ENCODE data around the gene THAP3.

THAP3 gene

DNA sequence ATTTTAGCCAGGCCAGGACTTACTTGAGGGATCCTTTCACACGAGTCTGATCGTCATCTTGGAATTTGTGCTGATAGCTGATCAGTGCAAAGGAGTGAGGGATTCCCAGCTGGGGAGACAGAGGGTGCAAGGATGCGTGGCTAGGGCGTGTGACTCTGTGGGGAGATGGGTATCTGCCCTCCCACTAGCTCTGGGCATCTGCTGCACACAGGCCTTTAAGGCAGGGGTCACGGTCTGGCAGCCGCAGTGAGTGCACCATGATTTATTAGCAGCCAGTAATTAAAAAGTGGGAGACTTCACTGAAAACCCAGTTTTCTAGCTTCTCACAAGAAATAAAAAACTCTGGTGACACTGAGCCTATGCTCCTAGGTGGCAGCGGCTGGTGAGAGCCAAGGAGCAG is 20.4 kb downstream of the THAP3 start:
- Histone ChIP-seq H3K4me3 (ENCODE audit: low read depth, low read length) (no peak overlapping the region), H2AFZ (no peak overlapping the region), H3K9me3 (ENCODE audit: control insufficient read depth, low read length) (no peaks in the 10 kb centered on the region), H3K79me2 (no peaks in the 10 kb centered on the region), H3K4me2 (ENCODE audit: low read length) (no peak overlapping the region), H3K4me1 (no peaks in the 10 kb centered on the region), H3K9ac (no peak overlapping the region), H3K27me3 (ENCODE audit: control insufficient read depth, insufficient read depth, low read length) (no peaks in the 10 kb centered on the region), H3K36me3 (ENCODE audit: control insufficient read depth, insufficient read depth, low read length) (no peaks in the 10 kb centered on the region), H3K27ac (no peak overlapping the region)
- TF ChIP-seq, protein P1, sequence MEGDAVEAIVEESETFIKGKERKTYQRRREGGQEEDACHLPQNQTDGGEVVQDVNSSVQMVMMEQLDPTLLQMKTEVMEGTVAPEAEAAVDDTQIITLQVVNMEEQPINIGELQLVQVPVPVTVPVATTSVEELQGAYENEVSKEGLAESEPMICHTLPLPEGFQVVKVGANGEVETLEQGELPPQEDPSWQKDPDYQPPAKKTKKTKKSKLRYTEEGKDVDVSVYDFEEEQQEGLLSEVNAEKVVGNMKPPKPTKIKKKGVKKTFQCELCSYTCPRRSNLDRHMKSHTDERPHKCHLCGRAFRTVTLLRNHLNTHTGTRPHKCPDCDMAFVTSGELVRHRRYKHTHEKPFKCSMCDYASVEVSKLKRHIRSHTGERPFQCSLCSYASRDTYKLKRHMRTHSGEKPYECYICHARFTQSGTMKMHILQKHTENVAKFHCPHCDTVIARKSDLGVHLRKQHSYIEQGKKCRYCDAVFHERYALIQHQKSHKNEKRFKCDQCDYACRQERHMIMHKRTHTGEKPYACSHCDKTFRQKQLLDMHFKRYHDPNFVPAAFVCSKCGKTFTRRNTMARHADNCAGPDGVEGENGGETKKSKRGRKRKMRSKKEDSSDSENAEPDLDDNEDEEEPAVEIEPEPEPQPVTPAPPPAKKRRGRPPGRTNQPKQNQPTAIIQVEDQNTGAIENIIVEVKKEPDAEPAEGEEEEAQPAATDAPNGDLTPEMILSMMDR (IDR thresholded peaks at IDR 0.05), result no peak

GRCh38 chr1:6646499-6647148 is 22.0 kb downstream of the THAP3 start:
- Histone ChIP-seq H3K27me3 (ENCODE audit: control insufficient read depth, insufficient read depth, low read length) (no peaks in the 10 kb centered on the region), H3K4me1 (no peaks in the 10 kb centered on the region), H3K27ac (no peak overlapping the region), H3K4me2 (ENCODE audit: low read length) (no peak overlapping the region), H2AFZ (no peak overlapping the region), H3K9ac (no peak overlapping the region), H3K9me3 (ENCODE audit: control insufficient read depth, low read length) (no peaks in the 10 kb centered on the region), H3K79me2 (no peaks in the 10 kb centered on the region), H3K36me3 (ENCODE audit: control insufficient read depth, insufficient read depth, low read length) (no peaks in the 10 kb centered on the region), H3K4me3 (ENCODE audit: low read depth, low read length) (no peak overlapping the region)
- TF ChIP-seq, protein P1 (IDR thresholded peaks at IDR 0.05), result peak; percentile 55

DNA sequence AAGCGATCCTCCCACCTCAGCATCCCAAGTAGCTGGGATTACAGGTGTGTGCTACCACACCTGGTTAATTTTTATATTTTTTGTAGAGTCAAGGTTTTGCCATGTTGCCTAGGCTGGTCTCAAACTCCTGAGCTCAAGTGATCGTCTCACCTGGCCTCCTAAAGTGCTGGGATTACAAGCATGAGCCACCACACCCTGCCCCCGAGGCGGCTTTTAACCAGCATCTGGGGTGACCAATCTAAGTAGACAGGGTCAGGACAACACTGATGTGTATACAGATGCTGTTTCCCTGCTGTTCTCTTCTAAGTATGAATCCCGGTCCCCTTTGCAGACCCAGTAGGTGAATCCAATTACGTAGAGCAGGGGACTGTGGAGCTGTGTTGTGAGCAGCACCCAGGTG is 23.9 kb downstream of the THAP3 start:
- Histone ChIP-seq H3K4me1 (no peaks in the 10 kb centered on the region), H3K4me2 (ENCODE audit: low read length) (no peak overlapping the region), H3K9me3 (ENCODE audit: control insufficient read depth, low read length) (no peaks in the 10 kb centered on the region), H3K36me3 (ENCODE audit: control insufficient read depth, insufficient read depth, low read length) (no peaks in the 10 kb centered on the region), H3K9ac (no peak overlapping the region), H2AFZ (no peak overlapping the region), H3K4me3 (ENCODE audit: low read depth, low read length) (no peak overlapping the region), H3K27ac (no peak overlapping the region), H3K79me2 (no peaks in the 10 kb centered on the region), H3K27me3 (ENCODE audit: control insufficient read depth, insufficient read depth, low read length) (no peaks in the 10 kb centered on the region)
- TF ChIP-seq, protein P1 (IDR thresholded peaks at IDR 0.05), result no peak

DNA sequence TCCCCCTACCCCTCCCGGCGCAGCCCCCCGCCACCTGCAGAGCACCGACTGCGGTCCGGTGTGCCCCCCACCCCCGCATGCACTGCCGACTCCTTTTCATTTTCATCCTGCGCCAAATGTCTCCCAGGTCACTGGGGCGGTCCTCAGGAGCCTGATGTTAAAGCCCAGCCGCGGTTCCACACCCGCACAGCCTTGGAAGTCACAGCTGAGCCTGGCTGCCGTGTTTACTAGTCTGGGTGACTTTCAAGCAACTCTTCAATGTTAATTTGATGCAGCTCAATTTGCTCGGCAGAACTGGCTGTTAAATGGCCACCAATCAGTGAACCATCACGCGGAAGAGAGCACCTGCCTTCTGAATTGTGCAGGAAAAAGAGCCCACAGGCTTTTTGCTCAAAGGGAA is 27.2 kb downstream of the THAP3 start:
- Histone ChIP-seq H3K4me1 (no peaks in the 10 kb centered on the region), H2AFZ (no peak overlapping the region), H3K4me2 (ENCODE audit: low read length) (no peak overlapping the region), H3K27ac (no peak overlapping the region), H3K27me3 (ENCODE audit: control insufficient read depth, insufficient read depth, low read length) (no peaks in the 10 kb centered on the region), H3K9ac (no peak overlapping the region), H3K79me2 (no peaks in the 10 kb centered on the region), H3K36me3 (ENCODE audit: control insufficient read depth, insufficient read depth, low read length) (no peaks in the 10 kb centered on the region), H3K9me3 (ENCODE audit: control insufficient read depth, low read length) (no peaks in the 10 kb centered on the region), H3K4me3 (ENCODE audit: low read depth, low read length) (no peak overlapping the region)
- TF ChIP-seq, protein P1 (IDR thresholded peaks at IDR 0.05), result no peak

DNA sequence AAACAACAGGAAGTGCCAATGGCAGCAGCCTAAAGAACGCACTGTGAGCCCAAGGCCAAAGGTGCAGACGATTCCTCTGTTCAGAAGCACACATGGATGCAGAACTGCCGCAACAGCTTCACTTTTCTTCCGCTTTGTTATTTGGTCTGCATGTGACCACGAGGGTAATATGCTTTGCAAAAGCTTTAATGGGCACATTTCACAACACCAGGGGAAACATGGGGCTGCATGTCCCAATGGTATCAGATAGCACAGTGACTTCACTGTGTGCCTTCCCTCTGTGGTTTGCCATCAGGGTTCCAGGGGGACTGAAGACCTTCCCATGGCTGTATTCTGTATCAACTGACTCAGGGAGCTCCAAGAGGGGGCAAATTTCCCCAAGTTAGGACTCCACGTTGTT is 28.3 kb downstream of the THAP3 start:
- no peak overlapping the region for H3K4me2 ChIP-seq (ENCODE audit: low read length)
- H3K79me2 ChIP-seq, result no peaks in the 10 kb centered on the region
- no peaks in the 10 kb centered on the region for H3K27me3 ChIP-seq (ENCODE audit: control insufficient read depth, insufficient read depth, low read length)
- H3K36me3 ChIP-seq (ENCODE audit: control insufficient read depth, insufficient read depth, low read length), result no peaks in the 10 kb centered on the region
- no peak overlapping the region for H3K4me3 ChIP-seq (ENCODE audit: low read depth, low read length)
- no peak overlapping the region for H3K27ac ChIP-seq
- H3K9me3 ChIP-seq (ENCODE audit: control insufficient read depth, low read length), result no peaks in the 10 kb centered on the region
- no peak overlapping the region for H3K9ac ChIP-seq
- H3K4me1 ChIP-seq, result no peaks in the 10 kb centered on the region
- no peak overlapping the region for H2AFZ ChIP-seq
- TF ChIP-seq, protein P1 (IDR thresholded peaks at IDR 0.05), result no peak
